Right cardiac atrium (tissue), 5 donors: ENCODE results near the gene PTOV1. TPM values are rescaled to one million over a fixed set of nuclear protein-coding genes. Genes with fewer than 3 reads are reported as not detected.

Experiments used
- ATAC-seq, 2 donors: fragments of 200-7000 bp; cut with Tn5 transposase; one replicate each; pipeline versions ENCODE4 v1.8.0 to v1.9.1; 2020; ENCODE audit warnings: moderate library complexity in 2 of 2, mild to moderate bottlenecking in 1 of 2
- DNase-seq, 3 donors: peaks; one replicate each; pipeline ENCODE4 v3.0.0-alpha.2; 2020
- H3K27ac ChIP-seq: one replicate; pipeline ENCODE4 v1.5.1; 2013; ENCODE audit warnings: mild to moderate bottlenecking, low read length, control low read depth, moderate library complexity
- H3K27me3 ChIP-seq: one replicate; pipeline ENCODE4 v1.6.1; 2013; ENCODE audit not compliant: control insufficient read depth, insufficient read depth
- H3K4me1 ChIP-seq: one replicate; pipeline ENCODE4 v1.6.1; 2013; ENCODE audit warnings: low read length; ENCODE audit not compliant: control insufficient read depth, insufficient read depth
- H3K4me3 ChIP-seq: one replicate; pipeline ENCODE4 v1.5.1; 2013; ENCODE audit warnings: low read length, control low read depth
- H3K9me3 ChIP-seq: one replicate; pipeline ENCODE4 v1.6.1; 2013; ENCODE audit warnings: low read length; ENCODE audit not compliant: control insufficient read depth
- WGBS: extraction: QIAGEN DNeasy Blood & Tissue Kit; methylation state at CpG from one replicate; pipeline ENCODE4 v1.1.7; 2013; 5-methylcytosine and 5-hydroxymethylcytosine counted together
- intact Hi-C, 4 donors: fragments of 100-400 bp; cut with DNase I; formaldehyde crosslinking; loops; one replicate each; pipeline versions ENCODE4 v1.11.0 to v1.14.0; 2022 to 2023
- long read RNA-seq, 4 donors: library from polyadenylated mRNA; unstranded; transcript quantifications; one replicate each; pipeline ENCODE4 v2.0.0, GENCODE V29; 2020 to 2021
- polyA plus RNA-seq: library from polyadenylated mRNA; stranded (reverse); fragments of 200-250 nt; gene quantifications from one replicate; pipeline ENCODE4 v1.2.3, GENCODE V29; 2013
- total RNA-seq, 4 donors: library from RNA; stranded (reverse); fragmentation: NEBNext Ultra II Directional; extraction: Animal tissue kit (Norgen Biotek cat#: 25700); gene quantifications; one replicate each; pipeline ENCODE4 v1.2.1, GENCODE V29; 2021
- donor health status: healthy with polysubstance abuse.
- donor health status: DM: no; HTN: yes; CAD: no.
- donor health status: DM: no; HTN: no; CAD: no.
- donor health status: DM: no; HTN: yes; CAD: no; lungs with severe emphysema.
- donor health status: DM: yes; HTN: yes; CAD: no.

The PTOV1 gene
- total RNA-seq (100 to 1,000 TPM; 127 to 146 (median 141) TPM), polyA plus RNA-seq (134 TPM)
- long read RNA-seq, donor 1, transcript PTOV1-220 (13 exons, 1,587 nt) = minor isoform, 11 of 245 reads
- long read RNA-seq, donor 1, transcript PTOV1-212 (13 exons, 1,577 nt) = major isoform, 178 of 245 reads
- long read RNA-seq, donor 1, partial matches to known transcripts = 21 of 245 reads
- long read RNA-seq, donor 1, other reads (novel, unspliced or antisense) = 26 of 245 reads
- long read RNA-seq, donor 2, transcript PTOV1-210 (13 exons, 1,438 nt) = minor isoform, 5 of 154 reads
- long read RNA-seq, donor 2, transcript PTOV1-220 (13 exons, 1,587 nt) = minor isoform, 13 of 154 reads
- long read RNA-seq, donor 2, transcript PTOV1-212 (13 exons, 1,577 nt) = major isoform, 97 of 154 reads
- long read RNA-seq, donor 2, partial matches to known transcripts = 7 of 154 reads
- long read RNA-seq, donor 2, other reads (novel, unspliced or antisense) = 23 of 154 reads
- long read RNA-seq, donor 3, transcript PTOV1-212 (13 exons, 1,577 nt) = major isoform, 13 of 80 reads
- long read RNA-seq, donor 3, transcript PTOV1-210 (13 exons, 1,438 nt) = minor isoform, 9 of 80 reads
- long read RNA-seq, donor 3, partial matches to known transcripts = 27 of 80 reads
- long read RNA-seq, donor 3, other reads (novel, unspliced or antisense) = 25 of 80 reads
- long read RNA-seq, donor 4, transcript PTOV1-210 (13 exons, 1,438 nt) = minor isoform, 5 of 197 reads
- long read RNA-seq, donor 4, transcript PTOV1-220 (13 exons, 1,587 nt) = minor isoform, 13 of 197 reads
- long read RNA-seq, donor 4, transcript PTOV1-212 (13 exons, 1,577 nt) = major isoform, 144 of 197 reads
- long read RNA-seq, donor 4, partial matches to known transcripts = 4 of 197 reads
- long read RNA-seq, donor 4, other reads (novel, unspliced or antisense) = 31 of 197 reads

GRCh38 chr19:49850487-49851342 lies at the start of gene PTOV1:
Gene PTOV1 (plus strand): TSS chr19:49851159.
- ATAC-seq (peak; percentile 95), DNase-seq (peak; percentile 92 to 97 (median 97))
- Histone ChIP-seq H3K4me1 (peaks cover 6% of the 10 kb centered on the region), H3K9me3 (no peaks in the 10 kb centered on the region), H3K27me3 (no peaks in the 10 kb centered on the region), H3K4me3 (peak within 1 kb of the TSS; percentile 98), H3K27ac (peak within 1 kb of the TSS; percentile 98)
- WGBS = under 1% methylated on average over 98 of the region's 98 CpGs
- intact Hi-C loops = loop anchor here in 1 of 4 donors (10.0 kb wide), 1 partner anchor 166 kb away; the partner anchor contains the start of gene ADM5

DNA sequence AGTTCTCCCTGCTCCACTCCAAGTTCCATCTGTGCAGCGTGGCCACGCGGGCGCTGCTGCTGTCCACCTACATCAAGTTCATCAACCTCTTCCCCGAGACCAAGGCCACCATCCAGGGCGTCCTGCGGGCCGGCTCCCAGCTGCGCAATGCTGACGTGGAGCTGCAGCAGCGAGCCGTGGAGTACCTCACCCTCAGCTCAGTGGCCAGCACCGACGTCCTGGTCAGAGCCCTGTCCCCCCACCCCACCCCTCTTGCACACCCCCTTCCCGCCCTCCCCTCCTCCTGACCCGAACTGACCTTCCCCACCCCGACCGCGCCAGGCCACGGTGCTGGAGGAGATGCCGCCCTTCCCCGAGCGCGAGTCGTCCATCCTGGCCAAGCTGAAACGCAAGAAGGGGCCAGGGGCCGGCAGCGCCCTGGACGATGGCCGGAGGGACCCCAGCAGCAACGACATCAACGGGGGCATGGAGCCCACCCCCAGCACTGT lies 49.5 kb upstream of the PTOV1 start:
- peak overlapping the region; percentile 13 for H3K4me3 ChIP-seq
- intact Hi-C loops = loop anchor here in 1 of 4 donors (5.0 kb wide), 1 partner anchor 34 kb away; the partner anchor contains the start of gene AP2A1
- ATAC-seq = peak in 1 of 2 donors; percentile 3
- no peaks in the 10 kb centered on the region for H3K4me1 ChIP-seq
- WGBS = 72% methylated on average over 32 of the region's 32 CpGs
- DNase-seq = peak in 2 of 3 donors; percentile 67 to 69
- H3K9me3 ChIP-seq = no peaks in the 10 kb centered on the region
- H3K27ac ChIP-seq = peak overlapping the region; percentile 3
- no peaks in the 10 kb centered on the region for H3K27me3 ChIP-seq

DNA sequence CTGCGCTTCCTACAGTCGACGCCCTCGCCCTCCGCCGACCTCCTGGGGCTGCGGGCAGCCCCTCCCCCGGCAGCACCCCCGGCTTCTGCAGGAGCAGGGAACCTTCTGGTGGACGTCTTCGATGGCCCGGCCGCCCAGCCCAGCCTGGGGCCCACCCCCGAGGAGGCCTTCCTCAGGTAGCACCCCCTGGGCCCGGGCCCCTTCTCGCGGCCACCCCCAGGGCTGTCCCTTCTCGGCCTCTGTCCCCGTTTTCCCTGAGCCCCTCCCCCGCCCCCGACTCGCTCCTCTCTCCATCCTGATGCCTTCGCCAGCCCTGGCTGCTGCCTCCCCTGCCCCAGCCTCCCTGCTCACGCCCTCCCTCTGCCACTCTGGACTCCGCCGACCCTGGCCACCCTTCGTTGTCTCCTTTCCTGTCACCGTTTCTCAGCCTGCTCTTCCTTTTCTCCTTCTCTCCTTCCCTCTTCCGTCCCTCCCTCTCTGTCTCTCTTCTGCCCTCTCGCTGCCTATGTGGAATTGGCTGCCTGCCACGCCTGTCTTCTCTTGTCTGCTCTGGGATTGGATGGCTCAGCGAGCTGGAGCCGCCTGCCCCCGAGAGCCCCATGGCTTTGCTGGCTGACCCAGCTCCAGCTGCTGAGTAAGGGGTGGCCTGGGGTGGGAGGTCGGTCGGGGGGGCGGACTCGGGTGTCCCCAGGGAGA lies 48.8 kb upstream of the PTOV1 start:
- ATAC-seq (peak; percentile 72 to 85), DNase-seq (peak; percentile 93 to 98 (median 96))
- intact Hi-C loops = loop anchor here in 1 of 4 donors (5.0 kb wide), 1 partner anchor 35 kb away; the partner anchor contains the start of gene AP2A1
- no peaks in the 10 kb centered on the region for H3K9me3 ChIP-seq
- H3K27me3 ChIP-seq = no peaks in the 10 kb centered on the region
- 42% methylated on average over 37 of the region's 38 CpGs for WGBS
- no peak overlapping the region for H3K27ac ChIP-seq
- peak overlapping the region; percentile 13 for H3K4me3 ChIP-seq
- no peaks in the 10 kb centered on the region for H3K4me1 ChIP-seq

DNA sequence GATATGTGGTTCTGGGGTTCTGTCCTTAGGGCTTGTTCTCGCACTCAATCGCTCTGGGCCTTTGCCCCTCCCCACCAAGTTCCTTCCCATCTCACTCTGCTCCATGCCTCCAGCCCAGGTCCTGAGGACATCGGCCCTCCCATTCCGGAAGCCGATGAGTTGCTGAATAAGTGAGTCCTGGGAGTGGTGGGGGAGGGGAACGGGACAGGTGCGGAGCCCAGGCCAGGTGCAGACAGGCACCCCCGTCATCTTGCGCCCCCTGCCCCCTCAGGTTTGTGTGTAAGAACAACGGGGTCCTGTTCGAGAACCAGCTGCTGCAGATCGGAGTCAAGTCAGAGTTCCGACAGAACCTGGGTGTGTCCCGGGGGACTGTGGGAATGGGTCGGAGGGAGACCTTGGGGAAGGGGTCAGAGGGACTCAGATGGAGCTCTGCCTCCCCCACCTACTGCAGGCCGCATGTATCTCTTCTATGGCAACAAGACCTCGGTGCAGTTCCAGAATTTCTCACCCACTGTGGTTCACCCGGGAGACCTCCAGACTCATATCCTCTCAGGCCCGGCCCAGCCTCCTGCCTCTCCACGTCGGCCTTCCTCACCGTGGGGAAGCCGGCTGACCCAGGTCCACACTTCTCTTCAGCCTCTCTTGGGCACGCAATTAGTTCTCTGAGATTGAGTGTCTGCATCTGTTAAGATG lies 48.0 kb upstream of the PTOV1 start:
- ATAC-seq (no peak), DNase-seq (peak in 2 of 3 donors; percentile 68 to 70)
- no peak overlapping the region for H3K4me3 ChIP-seq
- no peaks in the 10 kb centered on the region for H3K4me1 ChIP-seq
- no peaks in the 10 kb centered on the region for H3K9me3 ChIP-seq
- WGBS = 79% methylated on average over 24 of the region's 24 CpGs
- H3K27ac ChIP-seq = no peak overlapping the region
- intact Hi-C loops = loop anchor here in 1 of 4 donors (5.0 kb wide), 1 partner anchor 36 kb away; the partner anchor contains the start of gene AP2A1
- no peaks in the 10 kb centered on the region for H3K27me3 ChIP-seq

DNA sequence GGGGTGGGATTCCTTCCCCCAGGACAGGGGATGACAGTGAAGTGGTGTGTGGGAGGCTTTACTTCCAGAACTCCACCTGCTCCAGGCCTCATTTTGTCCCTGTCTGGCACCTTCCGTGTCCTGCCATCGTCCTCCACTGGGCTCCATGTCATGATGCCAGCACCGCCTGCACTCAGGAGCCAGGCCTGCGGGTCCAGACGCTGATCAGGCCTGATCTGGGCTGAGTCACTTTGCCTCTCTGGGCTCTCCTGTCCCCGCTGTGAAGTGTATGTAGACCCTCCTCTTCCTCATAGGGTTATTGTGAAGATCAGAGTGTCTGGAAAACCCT lies 47.5 kb upstream of the PTOV1 start:
- peak in 1 of 3 donors; percentile 56 for DNase-seq
- H3K27ac ChIP-seq = no peak overlapping the region
- H3K4me1 ChIP-seq = no peaks in the 10 kb centered on the region
- no peak overlapping the region for H3K4me3 ChIP-seq
- no peaks in the 10 kb centered on the region for H3K27me3 ChIP-seq
- ATAC-seq = no peak
- no peaks in the 10 kb centered on the region for H3K9me3 ChIP-seq
- WGBS = 93% methylated on average over 6 of the region's 6 CpGs
- intact Hi-C loops = loop anchor here in 1 of 4 donors (5.0 kb wide), 1 partner anchor 36 kb away; the partner anchor contains the start of gene AP2A1

DNA sequence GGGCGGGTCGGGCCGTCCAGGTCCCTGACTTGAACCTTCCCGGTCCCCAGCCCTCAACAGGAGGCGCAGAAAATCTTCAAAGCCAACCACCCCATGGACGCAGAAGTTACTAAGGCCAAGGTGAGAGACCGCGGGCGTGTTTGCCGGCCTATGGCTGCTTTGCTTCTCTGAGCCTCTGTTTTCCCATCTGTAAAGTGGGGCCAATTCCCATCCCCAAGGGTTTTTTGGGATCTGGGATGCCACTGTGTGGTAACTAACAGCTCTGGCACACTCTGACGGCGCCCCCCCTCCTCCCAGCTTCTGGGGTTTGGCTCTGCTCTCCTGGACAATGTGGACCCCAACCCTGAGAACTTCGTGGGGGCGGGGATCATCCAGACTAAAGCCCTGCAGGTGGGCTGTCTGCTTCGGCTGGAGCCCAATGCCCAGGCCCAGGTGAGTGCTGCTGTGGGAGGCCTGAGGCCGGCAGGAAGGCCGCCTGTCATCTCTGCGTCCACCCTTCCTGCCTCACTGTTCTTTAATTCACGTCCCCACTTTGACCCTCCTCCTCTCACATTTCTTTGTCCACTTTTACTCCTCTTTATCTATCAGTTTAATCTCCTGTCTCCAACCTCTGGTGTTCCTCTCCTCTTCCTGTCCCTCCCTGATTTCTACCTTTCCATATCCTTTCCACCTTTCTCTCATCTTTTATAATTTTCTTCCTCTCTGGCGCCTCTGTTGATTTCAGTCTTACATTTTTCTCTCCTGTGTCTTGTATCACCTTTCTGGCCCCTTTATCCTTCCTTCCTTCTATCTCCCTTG lies 44.9 kb upstream of the PTOV1 start:
- intact Hi-C loops = no loop called here
- Histone ChIP-seq H3K4me1 (peaks cover 1% of the 10 kb centered on the region), H3K27ac (no peak overlapping the region), H3K4me3 (no peak overlapping the region), H3K27me3 (no peaks in the 10 kb centered on the region), H3K9me3 (no peaks in the 10 kb centered on the region)
- DNase-seq (peak in 2 of 3 donors; percentile 55 to 62), ATAC-seq (no peak)
- WGBS = 82% methylated on average over 20 of the region's 20 CpGs

DNA sequence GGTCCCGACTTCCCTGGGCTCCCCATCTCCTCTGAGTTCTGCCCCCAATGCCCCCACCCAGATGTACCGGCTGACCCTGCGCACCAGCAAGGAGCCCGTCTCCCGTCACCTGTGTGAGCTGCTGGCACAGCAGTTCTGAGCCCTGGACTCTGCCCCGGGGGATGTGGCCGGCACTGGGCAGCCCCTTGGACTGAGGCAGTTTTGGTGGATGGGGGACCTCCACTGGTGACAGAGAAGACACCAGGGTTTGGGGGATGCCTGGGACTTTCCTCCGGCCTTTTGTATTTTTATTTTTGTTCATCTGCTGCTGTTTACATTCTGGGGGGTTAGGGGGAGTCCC lies 44.4 kb upstream of the PTOV1 start:
- intact Hi-C loops = no loop called here
- WGBS = 90% methylated on average over 8 of the region's 8 CpGs
- peaks cover 1% of the 10 kb centered on the region for H3K4me1 ChIP-seq
- H3K9me3 ChIP-seq = no peaks in the 10 kb centered on the region
- no peak overlapping the region for H3K27ac ChIP-seq
- no peaks in the 10 kb centered on the region for H3K27me3 ChIP-seq
- peak in 1 of 3 donors; percentile 63 for DNase-seq
- no peak overlapping the region for H3K4me3 ChIP-seq
- no peak for ATAC-seq

DNA sequence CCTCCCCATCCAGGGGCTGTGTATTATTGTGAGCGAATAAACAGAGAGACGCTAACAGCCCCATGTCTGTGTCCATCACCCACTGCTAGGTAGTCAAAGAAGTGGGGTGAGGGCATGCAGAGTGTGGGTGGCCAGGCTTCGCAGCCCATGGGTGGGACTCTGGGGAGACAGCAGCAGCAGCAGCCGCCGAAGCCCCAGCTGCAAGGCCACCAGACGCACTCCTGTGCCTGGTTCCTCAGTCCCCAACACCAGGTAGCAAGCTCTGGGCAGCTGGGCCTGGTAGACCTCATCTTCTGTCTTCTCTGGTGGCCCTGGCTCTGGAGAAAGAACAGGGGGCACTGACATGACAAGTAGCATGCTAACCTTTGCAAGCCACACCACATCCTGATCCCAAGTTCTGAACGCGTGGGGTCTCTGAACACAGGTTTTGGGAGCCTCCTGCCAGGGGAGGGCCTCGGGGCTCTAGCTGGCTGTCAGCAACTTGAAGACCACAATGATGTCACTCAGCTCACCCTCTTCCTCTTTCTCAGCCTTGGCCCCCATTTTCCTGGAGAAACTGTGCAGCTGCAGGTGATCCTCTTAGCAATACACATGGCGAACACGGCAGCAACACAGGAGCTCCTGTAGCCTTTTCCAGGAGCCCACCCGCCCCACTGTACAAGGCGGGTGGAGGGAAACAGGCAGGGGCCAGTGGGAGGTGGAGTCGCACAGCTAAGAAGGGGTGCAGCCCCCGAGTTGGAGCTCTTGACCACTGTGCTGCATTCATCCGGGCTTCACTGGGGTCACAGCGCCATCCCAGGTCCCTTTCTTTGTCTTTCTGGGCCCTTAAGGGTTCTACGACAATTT lies 43.7 kb upstream of the PTOV1 start:
- H3K4me3 ChIP-seq = no peak overlapping the region
- intact Hi-C loops = no loop called here
- ATAC-seq (no peak), DNase-seq (peak in 1 of 3 donors; percentile 50)
- WGBS = 79% methylated on average over 18 of the region's 18 CpGs
- peaks cover 1% of the 10 kb centered on the region for H3K4me1 ChIP-seq
- H3K27me3 ChIP-seq = no peaks in the 10 kb centered on the region
- H3K9me3 ChIP-seq = no peaks in the 10 kb centered on the region
- H3K27ac ChIP-seq = no peak overlapping the region
